ENCODE data around the gene KLHDC7B.

The KLHDC7B gene

DNA sequence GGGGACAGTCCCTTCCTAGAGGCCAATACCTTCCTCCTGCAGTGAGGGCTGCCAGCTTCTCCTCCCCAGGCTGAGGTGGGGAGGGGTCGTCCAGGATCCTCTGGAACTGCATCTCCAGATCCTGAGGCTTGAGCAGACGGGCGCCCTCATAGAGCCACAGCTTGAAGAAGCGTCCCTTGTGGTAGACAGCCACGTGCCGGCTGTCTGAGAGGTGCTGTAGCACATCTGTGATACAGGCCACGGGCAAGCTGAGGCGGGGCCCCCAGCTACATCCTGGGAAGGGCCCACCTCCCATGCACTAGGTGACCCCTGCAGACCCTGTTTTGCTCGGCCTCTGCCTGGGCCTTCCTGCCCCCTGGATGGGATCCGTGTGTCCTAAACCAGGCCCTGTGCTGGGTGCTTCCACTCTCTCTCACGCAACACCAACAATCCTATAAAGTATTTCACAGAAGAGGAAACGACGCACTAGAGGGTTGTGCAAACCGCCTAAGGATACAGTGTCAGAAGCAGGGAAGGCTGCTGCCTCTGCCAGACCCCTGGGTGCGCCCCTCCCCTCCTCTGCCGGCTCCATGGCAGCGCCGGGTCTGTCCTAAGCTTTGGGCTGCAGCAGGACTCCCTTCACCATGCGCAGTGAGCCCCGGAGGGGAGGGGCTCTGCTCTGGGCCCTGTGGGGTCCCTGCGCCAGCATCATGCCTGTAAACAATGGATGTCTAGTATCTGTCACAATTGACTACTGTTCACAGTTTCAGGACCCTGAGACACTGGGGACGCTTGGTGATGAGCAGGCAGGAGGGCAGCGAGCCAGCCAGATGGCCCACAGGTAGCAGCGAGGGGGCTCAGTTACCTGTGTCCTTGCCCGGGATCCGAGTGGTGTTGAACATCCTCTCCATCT lies 28.0 kb downstream of the KLHDC7B start:
- DNase-seq (ENCODE audit: low read depth): no peak

DNA sequence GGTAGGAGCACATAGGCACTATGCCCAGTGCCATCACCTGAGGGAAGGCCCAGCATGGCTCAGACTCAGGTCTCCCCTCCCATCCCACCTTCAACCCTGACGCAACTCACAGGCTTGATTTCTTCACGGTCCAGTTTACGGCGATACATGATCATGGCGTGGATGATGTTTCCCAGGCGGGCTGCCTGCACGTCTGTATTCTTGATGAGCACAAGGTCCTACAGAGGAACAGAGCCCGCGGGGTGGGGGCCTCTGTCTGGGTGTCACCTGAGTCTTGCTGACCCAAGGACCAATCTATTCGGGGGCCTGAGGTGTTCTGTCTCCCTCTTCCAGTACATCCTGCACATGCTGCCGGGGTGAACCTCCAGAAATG lies 28.7 kb downstream of the KLHDC7B start:
- DNase-seq (ENCODE audit: low read depth): no peak

DNA sequence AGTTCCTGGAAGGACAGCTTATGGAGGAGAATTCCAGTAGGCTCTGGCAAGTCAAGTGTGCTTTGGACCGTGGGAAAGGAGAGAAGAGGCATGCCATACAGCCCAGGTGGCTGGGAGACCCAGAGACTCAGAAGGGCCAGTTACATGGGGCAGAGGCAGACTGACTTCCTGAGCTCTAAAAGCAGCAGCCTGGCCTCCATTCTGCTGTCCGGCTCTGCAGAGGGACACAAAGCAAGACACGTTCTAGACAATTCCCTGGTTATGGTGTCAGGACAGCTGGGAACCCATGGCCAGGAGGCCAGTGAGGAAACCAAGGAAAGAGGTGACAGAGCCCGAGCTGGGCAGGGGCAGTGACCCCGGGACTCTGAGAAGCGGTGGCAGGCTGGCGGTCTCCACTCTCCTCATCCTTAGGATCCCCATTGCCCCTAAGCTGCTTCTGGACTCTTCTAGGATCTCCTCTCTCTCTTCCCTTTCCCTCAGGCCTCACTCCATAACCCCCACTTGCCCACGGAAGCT lies 29.8 kb downstream of the KLHDC7B start:
- DNase-seq (ENCODE audit: low read depth): no peak

DNA sequence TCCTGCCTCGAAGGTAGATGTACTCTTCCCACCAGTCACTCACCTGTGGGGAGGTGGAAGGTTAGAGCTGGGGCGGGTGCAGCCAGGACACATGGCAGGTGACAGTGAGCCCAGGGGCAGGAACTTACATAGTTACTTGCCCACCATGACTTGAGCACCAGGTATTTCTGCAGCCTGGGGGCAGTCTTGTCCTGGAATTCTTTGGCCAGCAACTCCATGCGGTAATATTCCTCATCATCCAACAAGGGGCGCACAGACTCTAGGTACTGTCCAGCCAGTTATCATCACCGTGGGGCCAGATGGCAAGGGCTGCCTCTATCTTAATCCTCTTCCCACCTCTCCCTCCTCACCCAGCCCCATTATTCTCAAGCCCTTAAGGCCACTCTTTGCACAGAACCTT lies 30.4 kb downstream of the KLHDC7B start:
- DNase-seq (ENCODE audit: low read depth): peak; percentile 59

DNA sequence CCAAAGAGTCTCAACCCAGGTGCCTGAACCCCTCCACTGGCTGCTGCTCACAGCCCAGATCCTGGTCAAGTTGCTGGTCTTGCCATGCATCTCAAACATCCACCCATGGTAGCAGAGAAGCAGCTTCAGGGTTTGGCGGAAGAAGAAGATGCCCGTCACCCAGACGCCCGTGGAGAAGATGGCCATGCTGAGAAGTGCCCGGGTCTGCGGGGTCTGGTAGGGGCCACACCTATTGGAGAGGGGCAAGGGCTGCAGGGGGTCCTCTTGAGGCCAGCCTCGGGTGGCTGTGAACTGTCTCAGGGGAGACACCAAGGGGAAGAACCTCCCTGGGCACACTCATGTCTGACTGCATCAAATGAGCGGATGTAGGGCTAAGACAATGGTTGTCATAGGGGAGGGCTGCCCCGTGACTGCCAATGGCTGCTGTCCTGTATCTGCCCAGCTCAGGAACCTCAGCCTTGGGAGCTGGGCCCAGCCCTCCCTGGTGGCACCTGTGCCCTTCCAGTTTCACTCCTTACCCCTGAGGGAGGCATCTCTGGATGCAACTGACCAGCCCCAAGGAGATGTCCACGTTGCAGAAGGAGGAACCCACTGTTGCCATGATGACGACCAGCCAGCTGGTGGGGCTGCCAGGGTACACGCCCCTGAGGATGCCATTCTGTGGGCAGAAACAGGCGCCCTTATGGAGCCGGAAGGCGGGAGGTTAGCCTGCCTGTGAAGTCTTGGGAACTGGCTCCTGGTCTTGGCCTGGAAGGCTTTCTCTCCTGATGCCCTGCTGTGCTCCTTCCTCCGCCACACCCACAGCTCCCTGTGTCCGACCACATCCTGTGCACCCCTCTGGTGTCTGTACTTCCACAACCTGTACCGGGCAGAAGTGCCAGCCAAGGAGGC lies 31.4 kb downstream of the KLHDC7B start:
- DNase-seq (ENCODE audit: low read depth): peak; percentile 12

DNA sequence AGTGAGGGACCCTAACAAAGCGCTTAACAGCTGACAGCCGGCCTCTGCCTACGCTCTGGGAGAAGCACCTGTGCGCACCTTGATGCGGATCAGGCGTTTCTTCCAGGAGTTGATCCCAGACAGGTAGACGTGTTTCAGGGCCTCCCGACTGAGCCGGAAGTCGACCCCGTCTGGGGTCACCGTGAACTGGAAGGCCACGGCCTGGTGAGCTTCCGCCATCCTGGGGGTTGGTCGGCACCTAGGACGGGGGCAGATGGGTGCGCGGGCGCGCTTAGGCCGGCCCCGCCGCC lies 31.9 kb downstream of the KLHDC7B start:
- DNase-seq (ENCODE audit: low read depth): no peak

DNA sequence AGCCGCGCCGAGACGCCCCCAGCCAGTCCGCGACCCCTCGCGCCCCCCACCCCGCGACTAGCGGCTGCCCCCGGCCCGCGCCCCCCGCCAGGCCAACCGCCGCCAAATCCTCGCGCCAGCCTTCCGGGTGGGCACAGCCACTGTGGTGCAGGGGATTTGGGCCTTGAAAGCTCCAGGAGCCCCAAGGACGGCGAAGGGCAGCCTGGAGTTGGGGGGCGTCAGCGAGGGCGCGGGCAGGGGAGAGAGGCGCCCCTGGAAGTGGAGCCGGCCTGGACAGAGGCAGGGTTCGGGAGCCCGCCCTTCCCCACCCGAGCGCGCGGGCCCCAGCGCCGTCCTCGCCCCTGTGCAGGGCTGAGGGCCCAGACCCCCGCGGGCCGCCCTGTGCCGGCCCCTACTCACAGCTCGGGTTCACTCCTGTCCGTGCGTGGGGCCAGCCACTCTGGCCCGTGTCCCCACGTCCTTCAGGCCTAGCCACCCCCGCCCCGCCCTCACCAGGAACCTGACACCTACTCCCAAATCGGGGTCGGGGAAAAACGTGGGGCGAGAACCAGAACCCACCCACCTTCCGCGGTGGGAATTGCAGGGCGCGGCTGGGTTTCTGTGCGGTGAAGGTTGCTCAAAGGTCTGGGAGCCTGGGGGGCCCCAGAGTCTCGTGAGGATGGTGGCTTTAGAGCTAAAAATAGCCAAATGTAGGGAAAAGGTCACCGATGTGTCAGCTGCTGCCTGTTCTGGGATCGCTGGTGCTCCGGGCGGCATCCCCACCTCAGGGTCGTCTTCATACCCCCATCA lies 32.5 kb downstream of the KLHDC7B start, which contains the start of gene CPT1B:
TSS of gene CPT1B (minus strand) at position 441 of the 789 bp plus-strand sequence. CDS start 512 bp downstream, outside the sequence.
- DNase-seq (ENCODE audit: low read depth): peak; percentile 61

DNA sequence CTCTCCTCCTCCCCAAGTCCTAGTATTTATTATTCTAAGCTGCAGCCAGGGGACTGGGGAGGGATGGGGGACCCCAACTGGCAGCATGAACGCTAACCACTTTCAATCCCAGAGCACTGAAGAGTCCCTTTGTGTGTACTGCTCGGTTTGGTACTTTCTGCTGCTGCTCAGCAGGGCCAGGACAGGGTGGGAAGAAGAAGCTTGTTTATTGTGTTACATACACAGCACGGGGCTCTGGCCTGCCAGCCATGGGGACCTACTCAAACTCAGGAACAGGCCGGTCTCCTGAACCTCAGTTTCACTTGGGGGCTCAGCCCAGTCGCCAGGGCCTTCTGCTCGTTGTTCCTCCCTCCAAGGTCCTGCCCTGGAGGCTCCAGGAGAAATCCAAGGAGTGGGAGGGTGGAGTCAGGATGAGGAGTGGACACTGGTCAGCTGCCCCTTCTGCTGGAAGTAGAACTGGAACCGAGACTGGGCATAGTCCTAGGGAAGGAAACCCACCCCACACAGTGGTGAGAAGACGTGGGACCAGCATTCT lies 33.1 kb downstream of the KLHDC7B start:
- peak; percentile 13 for DNase-seq (ENCODE audit: low read depth)

DNA sequence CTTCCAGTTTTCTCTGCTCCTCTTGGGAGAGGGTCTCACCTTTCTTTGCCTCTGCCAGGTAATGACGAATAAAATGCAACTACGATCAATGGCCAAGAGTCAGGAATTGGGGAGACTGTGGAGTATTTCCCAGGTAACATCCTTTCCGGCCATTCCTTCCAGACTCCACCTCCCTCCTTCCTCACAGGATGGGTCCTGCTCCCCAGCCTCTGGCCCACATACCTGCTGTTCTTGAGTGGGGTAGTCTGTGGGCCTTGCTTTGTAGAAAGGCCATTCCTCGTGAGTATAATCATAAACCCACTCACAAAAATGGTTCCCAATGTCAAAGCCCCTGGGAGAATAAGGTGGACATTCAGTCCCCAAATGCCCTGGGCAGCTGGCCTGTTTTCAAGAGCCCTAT lies 34.1 kb downstream of the KLHDC7B start:
- no peak for DNase-seq (ENCODE audit: low read depth)

DNA sequence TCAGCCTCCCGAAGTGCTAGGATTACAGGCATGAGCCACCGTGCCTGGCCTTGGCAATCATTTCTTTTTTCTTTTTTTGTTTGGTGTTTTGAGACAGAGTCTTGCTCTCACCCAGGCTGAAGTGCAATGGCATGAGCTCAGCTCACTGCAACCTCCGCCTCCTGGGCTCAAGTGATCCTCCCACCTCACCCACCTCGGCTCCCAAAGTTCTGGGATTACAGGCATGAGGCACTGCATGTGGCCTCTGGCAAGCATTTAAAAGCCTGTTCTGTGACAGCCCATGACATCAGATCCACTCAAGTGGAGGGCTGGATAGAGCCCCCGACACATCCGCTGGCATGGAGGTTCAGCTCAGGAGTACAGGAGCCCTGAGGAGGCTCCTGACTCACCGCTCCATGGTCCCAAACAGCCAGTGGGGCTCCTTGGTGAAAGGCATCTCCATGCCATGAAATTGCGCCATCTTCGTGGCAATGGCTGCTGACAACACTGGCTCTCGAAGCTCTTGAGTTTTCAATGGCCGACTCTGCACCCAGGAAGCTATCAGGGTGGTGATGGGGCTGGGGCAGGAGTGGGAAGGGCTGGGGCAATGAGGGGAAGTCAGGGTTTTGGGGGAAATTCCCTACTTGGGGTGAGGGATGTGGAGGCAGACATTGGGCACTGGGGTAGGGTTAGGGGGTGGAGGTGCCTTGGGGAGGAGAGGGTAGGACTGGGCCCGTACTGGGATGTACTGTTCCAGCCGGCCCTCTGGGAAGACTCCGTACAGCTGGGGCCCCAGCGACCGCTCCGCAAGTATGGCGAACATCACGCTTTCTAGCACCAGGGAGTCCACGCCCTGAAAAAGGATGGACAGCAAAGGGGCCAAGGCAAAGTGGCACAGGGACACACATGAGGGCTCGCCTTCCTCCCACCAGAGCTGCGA lies 35.6 kb downstream of the KLHDC7B start:
- no peak for DNase-seq (ENCODE audit: low read depth)

DNA sequence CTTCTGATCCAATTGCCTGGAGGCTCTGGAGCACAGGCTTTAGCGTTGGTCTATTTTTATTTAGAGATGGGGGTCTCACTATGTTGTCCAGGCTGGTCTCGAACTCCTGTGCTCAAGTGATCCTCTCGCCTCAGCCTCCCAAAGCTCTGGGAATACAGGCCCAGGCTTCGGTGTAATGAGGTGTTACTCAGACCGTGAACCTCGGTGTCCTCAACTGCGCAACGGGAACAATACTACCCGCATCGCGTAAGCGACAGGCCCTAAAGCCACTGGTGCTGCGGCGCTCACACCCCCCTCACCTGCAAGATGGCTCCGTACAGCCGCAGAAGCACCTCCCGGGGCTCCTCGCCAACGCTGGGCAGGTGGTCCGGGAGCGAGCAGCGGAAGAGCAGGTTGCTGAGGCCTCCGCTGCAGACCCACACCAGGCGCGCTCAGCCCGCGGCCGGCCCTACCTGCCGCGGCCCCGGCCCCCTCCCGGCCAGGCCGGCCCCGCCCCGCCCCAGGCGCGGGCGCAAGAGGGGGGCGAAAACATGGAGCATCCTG lies 36.3 kb downstream of the KLHDC7B start:
- DNase-seq (ENCODE audit: low read depth): peak; percentile 24

DNA sequence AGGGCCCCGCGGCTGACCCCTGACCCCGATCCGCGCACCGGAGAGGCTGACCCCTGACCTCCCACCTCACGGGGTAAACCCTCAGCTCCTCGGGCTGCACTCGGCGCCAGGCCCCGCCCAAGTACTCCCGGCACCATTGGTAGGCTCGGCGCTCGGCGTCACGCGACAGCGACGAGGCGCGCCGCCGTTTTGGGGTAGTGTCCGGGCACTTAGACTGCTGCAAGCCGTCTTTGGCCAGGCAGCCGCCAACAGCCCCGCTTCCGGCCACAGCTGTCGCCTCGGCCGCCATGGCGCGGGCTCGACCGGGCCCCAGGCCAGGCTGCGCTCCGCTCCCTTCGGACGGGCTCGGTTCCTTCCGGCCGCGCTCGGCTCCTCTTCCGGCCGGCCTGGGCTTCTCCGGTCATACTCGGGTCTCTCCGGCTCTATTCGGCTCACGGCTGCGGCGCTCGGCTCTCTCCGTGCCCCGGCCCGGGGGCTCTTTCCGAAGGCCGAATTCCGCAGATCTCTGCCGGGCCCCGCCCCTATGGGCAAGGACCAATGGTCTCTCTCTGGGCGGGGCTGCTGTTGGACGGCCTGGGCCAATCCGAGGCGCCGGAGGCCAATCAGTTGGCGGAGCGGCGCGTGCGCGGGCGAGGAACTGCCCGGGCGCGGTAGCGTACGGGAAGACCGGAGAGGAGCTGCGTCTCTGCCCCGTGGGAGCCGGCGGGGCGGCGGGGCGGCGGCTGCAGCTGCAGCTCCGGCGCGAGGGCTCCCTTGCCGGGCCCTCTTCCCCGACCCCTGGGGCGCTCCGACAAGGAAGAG lies 37.0 kb downstream of the KLHDC7B start, which contains the start of gene CHKB:
TSS of gene CHKB (minus strand) at position 357 of the 801 bp plus-strand sequence. CDS start at position 289, 68 bp downstream.
- peak; percentile 98 for DNase-seq (ENCODE audit: low read depth)

DNA sequence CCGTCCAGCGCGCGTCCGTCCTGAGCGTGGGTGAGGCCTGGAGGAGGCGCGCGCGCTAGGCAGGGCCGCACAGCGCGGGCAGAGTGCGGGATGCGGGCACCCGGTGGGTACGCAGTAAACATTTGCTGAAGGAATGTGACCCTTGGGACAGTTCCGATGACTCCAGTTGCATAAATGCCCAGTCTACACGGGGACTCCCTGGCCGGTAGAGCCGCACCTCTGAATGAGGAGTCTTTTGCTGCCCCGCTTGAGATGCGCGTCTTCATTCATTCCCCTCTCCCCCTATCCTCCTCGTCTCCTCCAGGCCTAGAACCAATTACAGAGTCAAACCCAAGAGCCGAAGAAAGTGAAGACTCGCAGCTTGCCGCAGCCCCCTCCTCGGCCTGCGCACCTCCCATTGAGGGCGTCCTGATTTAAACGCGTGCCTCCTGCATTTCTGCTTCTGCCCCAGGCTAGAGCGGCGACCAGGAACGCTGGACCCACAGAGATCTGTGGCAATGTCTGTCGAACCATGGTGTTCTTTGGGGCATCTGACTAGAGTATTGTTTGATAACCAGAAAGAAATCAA lies 37.7 kb downstream of the KLHDC7B start:
- DNase-seq (ENCODE audit: low read depth): no peak

DNA sequence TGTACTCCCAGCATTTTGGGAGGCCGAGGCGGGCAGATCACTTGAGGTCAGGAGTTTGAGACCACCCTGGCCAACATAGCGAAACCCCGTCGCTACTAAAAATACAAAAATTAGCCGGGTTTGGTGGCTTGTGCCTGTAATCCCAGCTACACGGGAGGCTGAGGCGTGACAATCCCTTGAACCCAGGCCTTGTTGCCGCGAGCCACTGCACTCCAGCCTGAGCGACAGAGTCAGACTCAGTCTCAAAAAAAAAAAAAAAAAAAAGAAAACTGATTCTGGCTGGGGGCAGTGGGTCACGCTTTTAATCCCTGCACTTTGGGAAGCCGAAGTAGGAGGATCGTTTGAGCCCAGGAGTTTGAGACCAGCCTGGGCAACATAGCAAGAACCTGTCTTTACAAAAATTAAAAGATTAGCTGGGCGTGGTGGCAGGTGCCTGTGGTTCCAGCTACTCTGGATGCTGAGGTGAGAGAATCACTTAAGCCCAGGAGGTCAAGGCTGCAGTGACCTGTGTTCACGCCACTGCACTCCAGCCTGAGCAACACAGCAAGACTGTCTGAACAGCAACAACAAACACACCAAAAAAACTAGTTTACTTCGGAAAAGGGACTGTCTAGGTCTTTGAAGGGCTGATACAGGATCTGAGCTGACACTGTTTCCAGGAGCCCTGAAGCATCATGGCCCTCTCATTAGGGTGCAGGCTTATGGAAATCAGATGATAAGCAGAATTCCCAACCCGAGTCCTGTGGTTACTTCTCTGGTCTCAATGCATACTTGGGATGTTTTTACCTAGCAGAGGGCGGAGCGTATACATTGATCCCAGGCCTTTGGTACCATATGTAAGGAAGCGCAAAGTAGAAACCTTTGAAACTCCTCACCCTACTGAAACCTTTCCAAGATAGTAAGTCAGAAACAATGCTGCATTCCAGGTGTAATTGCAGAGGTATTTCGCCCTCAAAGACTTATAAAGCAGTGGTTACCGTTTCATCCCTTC lies 38.7 kb downstream of the KLHDC7B start:
- DNase-seq (ENCODE audit: low read depth): no peak

DNA sequence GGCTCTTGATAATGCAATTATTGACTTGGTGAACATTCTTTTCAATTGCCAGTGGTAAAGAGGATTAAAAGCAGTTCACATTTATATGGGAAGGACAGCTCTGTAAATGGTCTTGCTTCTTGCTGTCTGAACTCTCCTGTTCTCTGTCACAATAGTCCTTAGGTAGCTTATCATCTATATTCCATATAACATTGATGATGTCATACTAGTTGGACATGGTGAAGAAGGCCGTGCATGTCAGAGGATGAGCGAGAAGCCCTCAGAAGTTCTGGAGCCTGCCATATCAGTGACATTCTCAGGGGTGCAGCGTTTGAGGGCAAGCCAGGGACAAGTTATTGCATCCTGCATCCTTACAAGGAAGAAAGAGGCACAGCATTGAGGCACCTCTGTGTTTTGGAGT lies 39.5 kb downstream of the KLHDC7B start:
- DNase-seq (ENCODE audit: low read depth): no peak

DNA sequence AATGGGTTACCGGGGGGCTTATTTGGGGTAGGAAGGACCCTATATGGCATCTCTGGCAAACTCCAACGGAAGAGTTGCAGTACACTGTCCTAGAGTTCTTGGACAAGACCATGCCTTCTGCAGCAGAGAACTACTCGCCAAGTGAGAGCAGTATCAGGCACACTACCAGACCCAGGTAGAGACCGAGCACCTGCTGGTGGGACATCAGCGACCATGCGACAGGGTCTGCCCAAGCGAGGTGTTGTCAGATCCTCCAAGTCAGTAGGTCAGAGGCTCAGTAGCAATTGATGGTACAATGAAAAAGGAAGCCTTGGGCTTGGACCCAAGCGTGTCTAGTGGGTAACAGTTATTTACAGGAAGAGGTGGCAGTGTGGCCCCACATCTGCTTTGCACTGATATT lies 40.1 kb downstream of the KLHDC7B start:
- DNase-seq (ENCODE audit: low read depth): no peak

DNA sequence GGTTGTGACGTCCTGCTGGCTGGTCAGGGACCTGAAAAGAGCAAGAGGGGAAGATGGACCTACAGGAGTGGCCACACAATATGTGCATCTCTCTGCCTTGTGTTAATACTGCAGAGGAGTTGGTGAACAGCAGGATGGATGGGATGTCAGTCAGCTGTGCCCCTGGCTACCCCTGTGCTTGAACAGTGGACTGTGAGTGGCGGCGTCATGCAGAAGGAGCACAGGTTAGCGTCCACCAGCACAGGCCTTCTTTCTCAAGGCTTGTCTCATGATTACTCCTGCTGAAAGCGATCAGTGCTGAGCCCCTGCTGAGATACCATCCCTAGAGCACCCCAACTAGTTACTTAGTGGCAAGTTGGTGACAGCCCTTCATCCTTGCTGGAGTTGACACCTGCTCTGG lies 40.7 kb downstream of the KLHDC7B start:
- DNase-seq (ENCODE audit: low read depth): no peak

DNA sequence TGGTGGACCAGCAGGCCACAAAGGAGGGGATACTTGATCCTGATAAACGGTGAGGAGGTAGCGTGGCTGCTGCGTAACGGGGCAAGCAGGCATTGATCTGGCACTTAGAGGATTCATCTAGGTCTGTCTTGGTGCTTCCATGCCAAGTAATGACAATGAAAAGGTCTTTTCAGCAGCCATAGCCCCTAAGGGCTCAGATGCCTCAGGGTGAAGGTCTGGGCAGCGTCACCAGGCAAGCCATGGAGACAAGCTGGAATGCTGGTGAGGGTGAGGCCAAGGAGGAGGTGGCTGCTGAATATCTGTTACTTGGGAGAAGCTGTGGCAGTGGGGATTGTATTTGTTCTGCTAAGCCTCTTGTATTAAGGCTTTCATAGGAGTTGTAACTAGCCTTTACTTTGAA lies 41.7 kb downstream of the KLHDC7B start:
- DNase-seq (ENCODE audit: low read depth): no peak

All from EH (cell line).